ENCODE data around the gene SFXN3.

SFXN3 gene, protein sequence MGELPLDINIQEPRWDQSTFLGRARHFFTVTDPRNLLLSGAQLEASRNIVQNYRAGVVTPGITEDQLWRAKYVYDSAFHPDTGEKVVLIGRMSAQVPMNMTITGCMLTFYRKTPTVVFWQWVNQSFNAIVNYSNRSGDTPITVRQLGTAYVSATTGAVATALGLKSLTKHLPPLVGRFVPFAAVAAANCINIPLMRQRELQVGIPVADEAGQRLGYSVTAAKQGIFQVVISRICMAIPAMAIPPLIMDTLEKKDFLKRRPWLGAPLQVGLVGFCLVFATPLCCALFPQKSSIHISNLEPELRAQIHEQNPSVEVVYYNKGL

GRCh38 chr10:101031128-101031795 is at the start of gene SFXN3, which contains the start of gene PDZD7:
SFXN3 (plus strand) TSS chr10:101031234; CDS start chr10:101034695, 3,461 bp downstream.
PDZD7 (minus strand) TSS chr10:101031129; CDS start chr10:101030219, 910 bp downstream.
- DNase-seq (ENCODE audit: low read depth): peak; percentile 94

DNA sequence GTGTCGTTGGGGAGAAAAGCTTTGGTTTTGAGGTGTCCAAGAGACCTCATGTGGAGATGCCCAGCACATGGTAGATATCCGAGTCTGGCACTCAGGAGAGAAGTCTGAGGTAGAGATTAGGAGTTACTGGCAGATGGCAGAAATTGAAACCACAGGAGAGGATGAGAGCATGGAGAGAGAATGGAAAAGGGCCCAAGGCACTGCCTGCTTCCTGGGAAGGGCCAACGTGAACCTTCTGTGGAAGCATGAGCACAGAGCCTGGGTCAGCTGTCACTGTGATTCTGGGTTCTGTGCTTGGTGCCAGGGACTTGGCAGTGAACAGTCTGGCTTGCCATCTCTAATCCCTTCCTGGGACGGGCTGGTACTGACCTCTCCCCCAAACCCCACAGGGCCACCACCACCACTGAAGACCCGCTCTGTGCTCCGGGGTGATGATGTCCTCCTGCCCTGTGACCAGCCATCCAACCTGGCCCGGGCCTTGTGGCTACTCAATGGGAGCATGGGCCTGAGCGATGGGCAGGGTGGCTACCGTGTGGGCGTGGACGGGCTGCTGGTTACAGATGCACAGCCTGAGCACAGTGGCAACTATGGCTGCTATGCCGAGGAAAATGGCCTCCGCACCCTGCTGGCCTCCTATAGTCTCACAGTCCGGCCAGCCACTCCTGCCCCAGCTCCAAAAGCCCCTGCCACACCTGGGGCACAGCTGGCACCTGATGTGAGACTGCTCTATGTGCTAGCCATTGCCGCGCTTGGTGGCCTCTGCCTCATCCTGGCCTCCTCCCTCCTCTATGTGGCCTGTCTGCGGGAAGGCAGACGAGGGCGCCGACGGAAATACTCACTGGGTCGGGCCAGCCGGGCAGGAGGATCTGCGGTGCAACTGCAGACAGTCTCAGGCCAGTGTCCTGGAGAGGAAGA is 47.9 kb upstream of the SFXN3 start:
- no peak for DNase-seq (ENCODE audit: low read depth)

GRCh38 chr10:100983868-100984671 is 47.0 kb upstream of the SFXN3 start:
- DNase-seq (ENCODE audit: low read depth): no peak

GRCh38 chr10:100984672-100985177 is 46.3 kb upstream of the SFXN3 start:
- no peak for DNase-seq (ENCODE audit: low read depth)

DNA sequence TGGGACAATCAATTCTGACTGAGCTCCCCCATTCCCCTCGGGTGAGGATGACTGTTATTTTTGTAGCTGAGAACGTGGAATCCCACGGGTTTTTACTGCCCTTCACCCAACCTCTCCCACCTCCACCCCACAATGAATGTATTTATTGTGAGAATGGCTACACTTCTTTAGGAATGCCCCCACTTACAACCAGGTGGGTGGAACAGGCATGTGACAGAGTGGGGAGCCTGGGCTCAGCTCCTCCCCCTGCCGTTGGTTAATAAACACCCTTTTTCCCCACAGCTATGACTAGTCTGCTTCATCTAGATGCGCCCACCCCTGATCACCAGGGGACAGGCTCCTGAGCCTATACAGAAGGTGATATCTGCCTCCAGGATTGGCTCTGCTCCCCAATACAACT is 45.7 kb upstream of the SFXN3 start:
- DNase-seq (ENCODE audit: low read depth): no peak

DNA sequence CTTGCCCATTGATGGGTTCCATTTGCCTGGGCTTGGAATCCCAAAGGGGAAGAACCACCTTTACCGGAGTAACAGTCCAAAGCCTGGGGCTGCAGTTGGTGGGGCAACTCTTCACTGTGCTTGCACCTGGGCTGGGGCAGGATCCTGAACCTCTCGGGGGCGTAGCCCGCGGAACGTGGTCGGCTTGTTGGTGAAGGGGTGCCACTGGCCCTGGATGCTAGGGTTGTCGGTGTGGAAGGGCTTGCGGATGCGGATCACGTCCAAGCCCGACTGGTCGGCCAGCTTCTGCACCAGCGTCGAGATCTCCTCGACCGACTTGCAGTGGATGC is 44.4 kb upstream of the SFXN3 start:
- DNase-seq (ENCODE audit: low read depth): no peak

GRCh38 chr10:100986952-100987684 is 43.9 kb upstream of the SFXN3 start, which contains the start of the genes MRPL43 and TWNK:
MRPL43 (minus strand) TSS chr10:100987497; CDS start chr10:100987443, 54 bp downstream.
TWNK (plus strand) TSS chr10:100987543; CDS start chr10:100988211, 668 bp downstream.
- DNase-seq (ENCODE audit: low read depth): peak; percentile 62

GRCh38 chr10:100987685-100988049 is 43.4 kb upstream of the SFXN3 start:
- no peak for DNase-seq (ENCODE audit: low read depth)

GRCh38 chr10:100988166-100988565 is 42.9 kb upstream of the SFXN3 start:
- DNase-seq (ENCODE audit: low read depth): no peak

GRCh38 chr10:100989088-100989487 is 41.9 kb upstream of the SFXN3 start:
- no peak for DNase-seq (ENCODE audit: low read depth)

DNA sequence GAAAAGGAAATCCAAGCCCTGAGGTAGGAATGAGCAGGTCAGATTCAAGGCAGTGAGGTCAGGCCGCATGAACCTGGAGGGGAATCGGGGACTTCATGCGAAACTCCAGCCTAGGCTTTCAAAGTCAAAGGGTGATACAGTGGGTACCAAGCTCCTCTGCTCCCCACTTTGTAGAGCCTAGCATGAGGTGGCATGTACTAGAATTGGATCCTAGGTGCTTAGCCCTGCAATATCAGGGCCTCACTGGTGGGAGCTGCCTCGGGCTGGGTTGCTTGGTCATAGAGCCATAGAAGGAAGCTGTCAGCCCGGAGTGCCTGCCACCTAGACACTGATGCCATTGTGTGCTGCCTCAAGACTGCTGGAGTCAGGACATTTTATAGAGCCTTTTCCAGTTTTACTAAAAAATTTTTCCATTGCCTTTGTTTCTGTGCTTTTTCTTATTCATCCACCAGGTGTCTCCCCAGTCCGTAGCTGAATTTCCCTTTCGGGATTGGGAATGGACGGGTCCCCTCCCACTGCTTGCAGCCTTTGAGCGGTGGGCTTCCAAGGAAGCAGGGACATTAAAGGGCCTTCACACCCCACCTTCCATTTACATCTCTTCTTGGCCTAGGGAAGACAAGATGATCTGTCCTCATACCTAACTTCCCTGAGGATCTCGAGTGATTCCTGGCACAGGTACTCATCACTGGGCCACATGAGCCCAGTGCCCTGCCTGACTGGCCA is 36.9 kb upstream of the SFXN3 start:
- DNase-seq (ENCODE audit: low read depth): no peak

GRCh38 chr10:100995181-100995580 is 35.9 kb upstream of the SFXN3 start:
- DNase-seq (ENCODE audit: low read depth): no peak

- no peak for DNase-seq (ENCODE audit: low read depth)
Observed at GRCh38 chr10:100996678-100997359, 34.2 kb upstream of the SFXN3 start.

GRCh38 chr10:100997360-100998182 is 33.5 kb upstream of the SFXN3 start:
- peak; percentile 53 for DNase-seq (ENCODE audit: low read depth)

GRCh38 chr10:100998183-100998990 is 32.6 kb upstream of the SFXN3 start:
- DNase-seq (ENCODE audit: low read depth): no peak

- DNase-seq (ENCODE audit: low read depth): peak; percentile 53
Observed at GRCh38 chr10:100998991-100999741, 31.9 kb upstream of the SFXN3 start.

- DNase-seq (ENCODE audit: low read depth): no peak
Observed at GRCh38 chr10:100999742-101000126, 31.3 kb upstream of the SFXN3 start, which contains the start of gene LZTS2. LZTS2 (plus strand) TSS chr10:100999808; CDS start chr10:101002539, 2,731 bp downstream.
